Thyroid gland (tissue), 4 donors: ENCODE results near the gene DNAAF8. TPM values are rescaled to one million over a fixed set of nuclear protein-coding genes. Genes with fewer than 3 reads are reported as not detected.

ENCODE experiments used
- DNase-seq, 2 donors: peaks; one replicate each; pipeline ENCODE4 v3.0.0-alpha.2; 2019
- H3K27ac ChIP-seq, 3 donors: fragments of 200-600 bp; sonication (generic); 1 replicate in 2 of 3; 2 replicates in 1 of 3; pipeline ENCODE4 v1.5.1; 2016 to 2019; ENCODE audit warnings: mild to moderate bottlenecking in 1 of 3, moderate library complexity in 1 of 3
- H3K27me3 ChIP-seq: fragments of 200-600 bp; sonication (generic); one replicate; pipeline ENCODE4 v1.5.1; 2019
- H3K36me3 ChIP-seq, 2 donors: fragments of 200-600 bp; sonication (generic); one replicate each; pipeline ENCODE4 v1.5.1; 2016 to 2019
- H3K4me1 ChIP-seq, 2 donors: fragments of 200-600 bp; sonication (generic); one replicate each; pipeline ENCODE4 v1.5.1; 2017 to 2019
- H3K4me3 ChIP-seq, 3 donors: fragments of 200-600 bp; sonication (generic); replicated peaks in 1 of 3; 1 replicate in 2 of 3; 2 replicates in 1 of 3; pipeline ENCODE4 v1.5.1; 2016; ENCODE audit warnings: mild to moderate bottlenecking in 1 of 3
- H3K9me3 ChIP-seq: fragments of 200-600 bp; sonication (generic); one replicate; pipeline ENCODE4 v1.5.1; 2017
- CTCF ChIP-seq, 6 experiments: fragments of 200-600 bp in 3 of 6; fragments of 450-650 bp in 3 of 6; sonication (generic) in 3 of 6; IDR thresholded peaks; one replicate each; pipeline ENCODE4 v1.5.1; 2016 to 2019; ENCODE audit warnings: antibody characterized with exemption in 6 of 6, mild to moderate bottlenecking in 2 of 6, inconsistent platforms in 1 of 6, moderate library complexity in 1 of 6
- POLR2A ChIP-seq, 2 donors: fragments of 450-650 bp; IDR thresholded peaks; one replicate each; pipeline ENCODE4 v1.6.1; 2017; ENCODE audit warnings: antibody characterized with exemption in 2 of 2, mild to moderate bottlenecking in 2 of 2, moderate library complexity in 1 of 2
- WGBS, 2 donors: methylation state at CpG; one replicate each; pipeline ENCODE4 v1.1.5; 2017; 5-methylcytosine and 5-hydroxymethylcytosine counted together
- intact Hi-C: fragments of 100-400 bp; cut with DNase I; formaldehyde crosslinking; loops from one replicate; pipeline ENCODE4 v1.15.1; 2023
- total RNA-seq, 4 donors: library from RNA; depleted of rRNA; stranded (reverse); fragments of >200 nt; gene quantifications; one replicate each; pipeline ENCODE4 v1.2.3, GENCODE V29; 2016

DNAAF8 gene
- total RNA-seq, 4 donors from 2014 or later, result 0.25 to 4.1 (median 2.8) TPM

GRCh38 chr16:4787627-4788482 lies 53.5 kb downstream of the DNAAF8 start, which contains the start of gene SEPTIN12:
Gene SEPTIN12, minus strand, starts transcription at chr16:4788345. Its CDS starts 700 bp downstream, at chr16:4787645.
- Histone ChIP-seq H3K27ac (no peak within 1 kb of the TSS), H3K9me3 (no peaks in the 10 kb centered on the region), H3K36me3 (no peaks in the 10 kb centered on the region), H3K4me1 (no peaks in the 10 kb centered on the region), H3K27me3 (no peaks in the 10 kb centered on the region), H3K4me3 (no peak within 1 kb of the TSS)
- 74% methylated on average over 12 to 13 of the region's 14 CpGs for WGBS, 2 donors
- no peak for TF ChIP-seq CTCF (IDR thresholded peaks at IDR 0.05)
- TF ChIP-seq POLR2A (IDR thresholded peaks at IDR 0.05), result no peak
- DNase-seq, result no peak
- intact Hi-C loops, result no loop called here

GRCh38 chr16:4788489-4788889 lies 54.2 kb downstream of the DNAAF8 start:
- Histone ChIP-seq H3K36me3 (no peaks in the 10 kb centered on the region), H3K4me1 (no peaks in the 10 kb centered on the region), H3K4me3 (no peak overlapping the region), H3K9me3 (no peaks in the 10 kb centered on the region), H3K27me3 (no peaks in the 10 kb centered on the region), H3K27ac (no peak overlapping the region)
- WGBS, 2 donors, result 66 to 71% methylated on average over 8 to 9 of the region's 9 CpGs
- intact Hi-C loops, result no loop called here
- TF ChIP-seq CTCF (IDR thresholded peaks at IDR 0.05), result no peak
- no peak for TF ChIP-seq POLR2A (IDR thresholded peaks at IDR 0.05)
- DNase-seq, result no peak

GRCh38 chr16:4788910-4789309 lies 54.6 kb downstream of the DNAAF8 start:
- TF ChIP-seq CTCF (IDR thresholded peaks at IDR 0.05) (no peak), POLR2A (IDR thresholded peaks at IDR 0.05) (no peak)
- 80 to 87% methylated on average over 7 of the region's 7 CpGs for WGBS, 2 donors
- no peak overlapping the region for H3K4me3 ChIP-seq
- intact Hi-C loops, result no loop called here
- no peaks in the 10 kb centered on the region for H3K36me3 ChIP-seq
- H3K9me3 ChIP-seq, result no peaks in the 10 kb centered on the region
- H3K27me3 ChIP-seq, result no peaks in the 10 kb centered on the region
- H3K4me1 ChIP-seq, result no peaks in the 10 kb centered on the region
- DNase-seq, result no peak
- no peak overlapping the region for H3K27ac ChIP-seq

GRCh38 chr16:4790261-4790660 lies 55.9 kb downstream of the DNAAF8 start:
- H3K27ac ChIP-seq, result no peak overlapping the region
- DNase-seq, result no peak
- H3K36me3 ChIP-seq, result no peaks in the 10 kb centered on the region
- H3K9me3 ChIP-seq, result no peaks in the 10 kb centered on the region
- no peaks in the 10 kb centered on the region for H3K27me3 ChIP-seq
- 69 to 77% methylated on average over 9 to 10 of the region's 10 CpGs for WGBS, 2 donors
- TF ChIP-seq POLR2A (IDR thresholded peaks at IDR 0.05) (no peak), CTCF (IDR thresholded peaks at IDR 0.05) (no peak)
- no peaks in the 10 kb centered on the region for H3K4me1 ChIP-seq
- intact Hi-C loops, result no loop called here
- no peak overlapping the region for H3K4me3 ChIP-seq

GRCh38 chr16:4790871-4791270 lies 56.5 kb downstream of the DNAAF8 start:
- H3K4me1 ChIP-seq, result no peaks in the 10 kb centered on the region
- no peaks in the 10 kb centered on the region for H3K27me3 ChIP-seq
- intact Hi-C loops, result no loop called here
- H3K36me3 ChIP-seq, result no peaks in the 10 kb centered on the region
- no peak overlapping the region for H3K27ac ChIP-seq
- no peak for TF ChIP-seq POLR2A (IDR thresholded peaks at IDR 0.05)
- TF ChIP-seq CTCF (IDR thresholded peaks at IDR 0.05), result no peak
- 76 to 80% methylated on average over 10 of the region's 10 CpGs for WGBS, 2 donors
- DNase-seq, result no peak
- H3K4me3 ChIP-seq, result no peak overlapping the region
- H3K9me3 ChIP-seq, result no peaks in the 10 kb centered on the region
